ENCODE data around the gene CNN1. TPM values are rescaled to one million over a fixed set of nuclear protein-coding genes. Genes with fewer than 3 reads are reported as not detected.

The CNN1 gene
- total and polyA plus RNA-seq, 9 of the 15 experiments (the other 6 are each of a cell fraction or from before 2014, with no cell fraction given) = 0.23 to 10.6 (median 5.2) TPM

DNA sequence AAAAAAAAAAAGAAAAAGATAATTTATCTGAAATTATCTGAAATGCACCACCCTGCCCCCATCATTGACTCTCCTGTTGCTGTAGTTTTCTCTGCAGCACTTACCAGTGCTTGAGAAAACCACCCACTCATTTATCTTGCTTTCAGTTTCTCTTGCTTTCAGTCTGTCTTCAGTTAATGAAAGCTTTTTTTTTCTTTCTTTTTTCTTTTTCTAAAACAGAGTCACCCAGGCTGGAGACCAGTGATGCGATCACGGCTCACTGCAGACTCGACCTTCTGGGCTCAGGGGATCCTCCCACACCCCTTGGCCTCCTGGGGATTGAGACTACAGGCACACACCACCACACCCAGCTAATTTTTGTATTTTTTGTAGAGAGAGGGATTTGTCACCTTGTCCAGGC, 43.1 kb downstream of the CNN1 start (continued):
- TF ChIP-seq CBFA2T3 (IDR thresholded peaks at IDR 0.05) = peak; percentile 61
- peak; percentile 58 for TF ChIP-seq ZNF384 (IDR thresholded peaks at IDR 0.05; ENCODE audit: low read depth, low read length)
- TF ChIP-seq RAD21 (CRISPR knock-in tag; conservative IDR thresholded peaks at IDR 0.05 in 1 of 2, IDR thresholded peaks at IDR 0.05 in 1 of 2) = 0 out of 4 replicates have a peak, but pooled peaks of 1 of the 2 experiments have one; percentile 4
- TF ChIP-seq, protein P1, sequence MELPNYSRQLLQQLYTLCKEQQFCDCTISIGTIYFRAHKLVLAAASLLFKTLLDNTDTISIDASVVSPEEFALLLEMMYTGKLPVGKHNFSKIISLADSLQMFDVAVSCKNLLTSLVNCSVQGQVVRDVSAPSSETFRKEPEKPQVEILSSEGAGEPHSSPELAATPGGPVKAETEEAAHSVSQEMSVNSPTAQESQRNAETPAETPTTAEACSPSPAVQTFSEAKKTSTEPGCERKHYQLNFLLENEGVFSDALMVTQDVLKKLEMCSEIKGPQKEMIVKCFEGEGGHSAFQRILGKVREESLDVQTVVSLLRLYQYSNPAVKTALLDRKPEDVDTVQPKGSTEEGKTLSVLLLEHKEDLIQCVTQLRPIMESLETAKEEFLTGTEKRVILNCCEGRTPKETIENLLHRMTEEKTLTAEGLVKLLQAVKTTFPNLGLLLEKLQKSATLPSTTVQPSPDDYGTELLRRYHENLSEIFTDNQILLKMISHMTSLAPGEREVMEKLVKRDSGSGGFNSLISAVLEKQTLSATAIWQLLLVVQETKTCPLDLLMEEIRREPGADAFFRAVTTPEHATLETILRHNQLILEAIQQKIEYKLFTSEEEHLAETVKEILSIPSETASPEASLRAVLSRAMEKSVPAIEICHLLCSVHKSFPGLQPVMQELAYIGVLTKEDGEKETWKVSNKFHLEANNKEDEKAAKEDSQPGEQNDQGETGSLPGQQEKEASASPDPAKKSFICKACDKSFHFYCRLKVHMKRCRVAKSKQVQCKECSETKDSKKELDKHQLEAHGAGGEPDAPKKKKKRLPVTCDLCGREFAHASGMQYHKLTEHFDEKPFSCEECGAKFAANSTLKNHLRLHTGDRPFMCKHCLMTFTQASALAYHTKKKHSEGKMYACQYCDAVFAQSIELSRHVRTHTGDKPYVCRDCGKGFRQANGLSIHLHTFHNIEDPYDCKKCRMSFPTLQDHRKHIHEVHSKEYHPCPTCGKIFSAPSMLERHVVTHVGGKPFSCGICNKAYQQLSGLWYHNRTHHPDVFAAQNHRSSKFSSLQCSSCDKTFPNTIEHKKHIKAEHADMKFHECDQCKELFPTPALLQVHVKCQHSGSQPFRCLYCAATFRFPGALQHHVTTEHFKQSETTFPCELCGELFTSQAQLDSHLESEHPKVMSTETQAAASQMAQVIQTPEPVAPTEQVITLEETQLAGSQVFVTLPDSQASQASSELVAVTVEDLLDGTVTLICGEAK (IDR thresholded peaks at IDR 0.05) = peak; percentile 14; the same call in 1 of the 2 replicates
- TF ChIP-seq, protein P1 (CRISPR knock-in tag; IDR thresholded peaks at IDR 0.05) = no peak
- 0 out of 2 replicates have a peak, but pooled peaks have one; percentile 17 for TF ChIP-seq ZNF584 (CRISPR knock-in tag; IDR thresholded peaks at IDR 0.05; ENCODE audit: low read depth)
- TF ChIP-seq ZNF239 (CRISPR knock-in tag; IDR thresholded peaks at IDR 0.05) = peak; percentile 39; the same call in 1 of the 2 replicates
- TF ChIP-seq ZNF79 (CRISPR knock-in tag; IDR thresholded peaks at IDR 0.05; ENCODE audit: low read depth) = peak; percentile 31; the same call in 1 of the 2 replicates
- TF ChIP-seq, protein P2, sequence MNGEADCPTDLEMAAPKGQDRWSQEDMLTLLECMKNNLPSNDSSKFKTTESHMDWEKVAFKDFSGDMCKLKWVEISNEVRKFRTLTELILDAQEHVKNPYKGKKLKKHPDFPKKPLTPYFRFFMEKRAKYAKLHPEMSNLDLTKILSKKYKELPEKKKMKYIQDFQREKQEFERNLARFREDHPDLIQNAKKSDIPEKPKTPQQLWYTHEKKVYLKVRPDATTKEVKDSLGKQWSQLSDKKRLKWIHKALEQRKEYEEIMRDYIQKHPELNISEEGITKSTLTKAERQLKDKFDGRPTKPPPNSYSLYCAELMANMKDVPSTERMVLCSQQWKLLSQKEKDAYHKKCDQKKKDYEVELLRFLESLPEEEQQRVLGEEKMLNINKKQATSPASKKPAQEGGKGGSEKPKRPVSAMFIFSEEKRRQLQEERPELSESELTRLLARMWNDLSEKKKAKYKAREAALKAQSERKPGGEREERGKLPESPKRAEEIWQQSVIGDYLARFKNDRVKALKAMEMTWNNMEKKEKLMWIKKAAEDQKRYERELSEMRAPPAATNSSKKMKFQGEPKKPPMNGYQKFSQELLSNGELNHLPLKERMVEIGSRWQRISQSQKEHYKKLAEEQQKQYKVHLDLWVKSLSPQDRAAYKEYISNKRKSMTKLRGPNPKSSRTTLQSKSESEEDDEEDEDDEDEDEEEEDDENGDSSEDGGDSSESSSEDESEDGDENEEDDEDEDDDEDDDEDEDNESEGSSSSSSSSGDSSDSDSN (IDR thresholded peaks at IDR 0.05; ENCODE audit: borderline replicate concordance in 1 of 2, low read depth in 2 of 2, low read length in 2 of 2) = 0 out of 4 replicates have a peak, but pooled peaks of 1 of the 2 experiments have one; percentile 43
- TF ChIP-seq, protein P3, sequence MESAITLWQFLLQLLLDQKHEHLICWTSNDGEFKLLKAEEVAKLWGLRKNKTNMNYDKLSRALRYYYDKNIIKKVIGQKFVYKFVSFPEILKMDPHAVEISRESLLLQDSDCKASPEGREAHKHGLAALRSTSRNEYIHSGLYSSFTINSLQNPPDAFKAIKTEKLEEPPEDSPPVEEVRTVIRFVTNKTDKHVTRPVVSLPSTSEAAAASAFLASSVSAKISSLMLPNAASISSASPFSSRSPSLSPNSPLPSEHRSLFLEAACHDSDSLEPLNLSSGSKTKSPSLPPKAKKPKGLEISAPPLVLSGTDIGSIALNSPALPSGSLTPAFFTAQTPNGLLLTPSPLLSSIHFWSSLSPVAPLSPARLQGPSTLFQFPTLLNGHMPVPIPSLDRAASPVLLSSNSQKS (CRISPR knock-in tag; IDR thresholded peaks at IDR 0.05) = no peak
- TF ChIP-seq, protein P4, sequence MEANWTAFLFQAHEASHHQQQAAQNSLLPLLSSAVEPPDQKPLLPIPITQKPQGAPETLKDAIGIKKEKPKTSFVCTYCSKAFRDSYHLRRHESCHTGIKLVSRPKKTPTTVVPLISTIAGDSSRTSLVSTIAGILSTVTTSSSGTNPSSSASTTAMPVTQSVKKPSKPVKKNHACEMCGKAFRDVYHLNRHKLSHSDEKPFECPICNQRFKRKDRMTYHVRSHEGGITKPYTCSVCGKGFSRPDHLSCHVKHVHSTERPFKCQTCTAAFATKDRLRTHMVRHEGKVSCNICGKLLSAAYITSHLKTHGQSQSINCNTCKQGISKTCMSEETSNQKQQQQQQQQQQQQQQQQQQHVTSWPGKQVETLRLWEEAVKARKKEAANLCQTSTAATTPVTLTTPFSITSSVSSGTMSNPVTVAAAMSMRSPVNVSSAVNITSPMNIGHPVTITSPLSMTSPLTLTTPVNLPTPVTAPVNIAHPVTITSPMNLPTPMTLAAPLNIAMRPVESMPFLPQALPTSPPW (CRISPR knock-in tag; IDR thresholded peaks at IDR 0.05) = 0 out of 2 replicates have a peak, but pooled peaks have one; percentile 11
- TF ChIP-seq TCF3 (CRISPR knock-in tag; IDR thresholded peaks at IDR 0.05) = 0 out of 2 replicates have a peak, but pooled peaks have one; percentile 5
- 0 out of 2 replicates have a peak, but pooled peaks have one; percentile 35 for TF ChIP-seq ZBTB17 (CRISPR knock-in tag; IDR thresholded peaks at IDR 0.05)
- peak; percentile 19; the same call in 1 of the 2 replicates for TF ChIP-seq SMARCA4 (IDR thresholded peaks at IDR 0.05)
